ENCODE measurements around the gene RAB8B. TPM values are rescaled to one million over a fixed set of nuclear protein-coding genes. Genes with fewer than 3 reads are reported as not detected.
A peak's percentile ranks its signal among the peaks of the same experiment; 100 is the strongest.

Gene RAB8B
- total and polyA plus RNA-seq, 12 donors = 5.2 to 54.4 (median 35.5) TPM

GRCh38 chr15:63231706-63232105 is 42.3 kb downstream of the RAB8B start:
- Histone ChIP-seq H3K9me3 (replicated peaks in 1 of 3) (no peaks in the 10 kb centered on the region), H3K36me3 (replicated peaks in 1 of 2) (no peaks in the 10 kb centered on the region), H3K27ac (peak overlapping the region in 1 of 5 donors; percentile 90), H3K27me3 (no peaks in the 10 kb centered on the region), H3K4me3 (no peak overlapping the region), H3K4me1 (replicated peaks in 1 of 2) (peaks cover 27 to 83% of the 10 kb centered on the region in 2 donors)
- 41 to 69% (median 64%) methylated on average over 1 of the region's 1 CpG for WGBS, 4 donors
- DNase-seq = no peak
- intact Hi-C loops (cut with DNase I) = no loop called here
- TF ChIP-seq CTCF (IDR thresholded peaks at IDR 0.05) = no peak
- TF ChIP-seq POLR2A (IDR thresholded peaks at IDR 0.05) = no peak

- WGBS, 4 donors = 59 to 71% (median 69%) methylated on average over 4 of the region's 4 CpGs
- no peak for DNase-seq
- Histone ChIP-seq H3K4me1 (replicated peaks in 1 of 2) (peaks cover 27 to 82% of the 10 kb centered on the region in 2 donors), H3K9me3 (replicated peaks in 1 of 3) (no peaks in the 10 kb centered on the region), H3K27ac (peak overlapping the region in 1 of 5 donors; percentile 90), H3K36me3 (replicated peaks in 1 of 2) (no peaks in the 10 kb centered on the region), H3K27me3 (no peaks in the 10 kb centered on the region), H3K4me3 (no peak overlapping the region)
- intact Hi-C loops (cut with DNase I) = no loop called here
- TF ChIP-seq CTCF (IDR thresholded peaks at IDR 0.05) (no peak), POLR2A (IDR thresholded peaks at IDR 0.05) (no peak)
Observed at GRCh38 chr15:63232405-63232804, 43.0 kb downstream of the RAB8B start.

GRCh38 chr15:63232943-63233342 is 43.5 kb downstream of the RAB8B start:
- no peaks in the 10 kb centered on the region for H3K9me3 ChIP-seq (replicated peaks in 1 of 3)
- peaks cover 27 to 76% of the 10 kb centered on the region in 2 donors for H3K4me1 ChIP-seq (replicated peaks in 1 of 2)
- H3K4me3 ChIP-seq = no peak overlapping the region
- peak in 3 of 7 donors; percentile 42 to 63 (median 44) for DNase-seq
- TF ChIP-seq POLR2A (IDR thresholded peaks at IDR 0.05) = no peak
- no peak for TF ChIP-seq CTCF (IDR thresholded peaks at IDR 0.05)
- no peaks in the 10 kb centered on the region for H3K36me3 ChIP-seq (replicated peaks in 1 of 2)
- no peaks in the 10 kb centered on the region for H3K27me3 ChIP-seq
- 69 to 92% (median 85%) methylated on average over 5 of the region's 5 CpGs for WGBS, 4 donors
- intact Hi-C loops (cut with DNase I) = no loop called here
- H3K27ac ChIP-seq = peak overlapping the region in 4 of 5 donors; percentile 22 to 93 (median 88)

- 9 to 26% (median 19%) methylated on average over 5 of the region's 5 CpGs for WGBS, 4 donors
- no peak for DNase-seq
- no peaks in the 10 kb centered on the region for H3K36me3 ChIP-seq (replicated peaks in 1 of 2)
- peaks cover 33 to 71% of the 10 kb centered on the region in 2 donors for H3K4me1 ChIP-seq (replicated peaks in 1 of 2)
- H3K4me3 ChIP-seq = peak overlapping the region in 1 of 4 donors; percentile 30
- no peaks in the 10 kb centered on the region for H3K27me3 ChIP-seq
- peak overlapping the region; percentile 86 to 96 (median 90) for H3K27ac ChIP-seq
- H3K9me3 ChIP-seq (replicated peaks in 1 of 3) = no peaks in the 10 kb centered on the region
- TF ChIP-seq POLR2A (IDR thresholded peaks at IDR 0.05) (peak in 1 of 2 donors; percentile 1), CTCF (IDR thresholded peaks at IDR 0.05) (no peak)
- intact Hi-C loops (cut with DNase I) = no loop called here
Observed at GRCh38 chr15:63233667-63234423, 44.4 kb downstream of the RAB8B start.
